ENCODE results near the gene TMIE.
A peak's percentile ranks its signal among the peaks of the same experiment; 100 is the strongest.

Gene TMIE

DNA sequence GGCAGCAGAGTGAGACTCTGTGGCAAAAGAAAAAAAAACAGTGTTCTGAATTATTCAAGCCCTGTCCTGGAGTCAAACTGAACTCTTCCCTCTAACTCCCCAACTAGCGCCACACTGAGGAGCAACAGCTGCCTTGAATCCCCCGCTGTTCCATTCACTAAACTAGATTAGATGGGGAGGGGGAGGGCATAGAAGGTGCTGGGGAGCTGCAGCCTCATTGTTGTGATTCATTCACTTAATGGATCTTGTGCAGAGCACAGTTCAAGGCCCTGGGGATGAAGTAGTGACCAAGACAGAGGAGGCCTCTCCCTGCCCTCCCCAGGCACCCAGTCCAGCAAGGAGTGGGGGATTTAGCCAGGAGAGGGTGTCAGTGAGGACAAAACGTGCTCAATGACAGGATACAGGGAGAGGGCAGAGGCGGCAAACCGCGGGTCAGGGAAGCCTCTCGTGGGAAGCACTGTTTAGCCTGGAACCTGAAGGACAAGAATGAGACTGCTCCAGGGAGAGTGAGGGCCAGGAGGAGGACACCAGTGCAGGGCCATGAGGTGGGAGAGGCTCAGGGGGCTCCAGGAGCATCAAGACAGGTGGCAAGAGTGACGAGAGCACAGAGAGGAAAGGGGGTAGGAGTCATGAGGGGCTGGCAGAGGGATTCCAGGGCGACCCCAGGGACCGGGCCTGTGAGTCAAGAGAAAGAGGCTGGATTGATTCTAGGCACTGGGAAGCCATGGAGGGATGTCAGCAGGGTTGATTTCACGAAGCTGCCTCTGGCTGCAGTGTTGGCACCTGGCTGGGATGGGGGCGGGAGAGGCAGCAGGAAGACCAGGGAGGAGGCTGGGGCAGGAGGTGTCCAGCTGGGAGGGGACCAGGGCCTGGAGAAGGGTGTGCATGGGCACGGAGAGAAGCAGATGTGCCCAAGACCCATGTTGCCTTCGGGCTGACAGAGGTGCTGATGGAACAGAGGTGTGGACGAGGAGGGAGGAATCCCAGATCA lies 39.1 kb upstream of the TMIE start:
- TF ChIP-seq, protein P1, sequence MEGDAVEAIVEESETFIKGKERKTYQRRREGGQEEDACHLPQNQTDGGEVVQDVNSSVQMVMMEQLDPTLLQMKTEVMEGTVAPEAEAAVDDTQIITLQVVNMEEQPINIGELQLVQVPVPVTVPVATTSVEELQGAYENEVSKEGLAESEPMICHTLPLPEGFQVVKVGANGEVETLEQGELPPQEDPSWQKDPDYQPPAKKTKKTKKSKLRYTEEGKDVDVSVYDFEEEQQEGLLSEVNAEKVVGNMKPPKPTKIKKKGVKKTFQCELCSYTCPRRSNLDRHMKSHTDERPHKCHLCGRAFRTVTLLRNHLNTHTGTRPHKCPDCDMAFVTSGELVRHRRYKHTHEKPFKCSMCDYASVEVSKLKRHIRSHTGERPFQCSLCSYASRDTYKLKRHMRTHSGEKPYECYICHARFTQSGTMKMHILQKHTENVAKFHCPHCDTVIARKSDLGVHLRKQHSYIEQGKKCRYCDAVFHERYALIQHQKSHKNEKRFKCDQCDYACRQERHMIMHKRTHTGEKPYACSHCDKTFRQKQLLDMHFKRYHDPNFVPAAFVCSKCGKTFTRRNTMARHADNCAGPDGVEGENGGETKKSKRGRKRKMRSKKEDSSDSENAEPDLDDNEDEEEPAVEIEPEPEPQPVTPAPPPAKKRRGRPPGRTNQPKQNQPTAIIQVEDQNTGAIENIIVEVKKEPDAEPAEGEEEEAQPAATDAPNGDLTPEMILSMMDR (IDR thresholded peaks at IDR 0.05; ENCODE audit: control insufficient read depth, insufficient read depth, low read depth, low read length, missing control alignments), result no peak
- DNase-seq (ENCODE audit: low read depth), result no peak
- H3K4me3 ChIP-seq (ENCODE audit: control insufficient read depth, low read depth, low read length), result no peak overlapping the region

DNA sequence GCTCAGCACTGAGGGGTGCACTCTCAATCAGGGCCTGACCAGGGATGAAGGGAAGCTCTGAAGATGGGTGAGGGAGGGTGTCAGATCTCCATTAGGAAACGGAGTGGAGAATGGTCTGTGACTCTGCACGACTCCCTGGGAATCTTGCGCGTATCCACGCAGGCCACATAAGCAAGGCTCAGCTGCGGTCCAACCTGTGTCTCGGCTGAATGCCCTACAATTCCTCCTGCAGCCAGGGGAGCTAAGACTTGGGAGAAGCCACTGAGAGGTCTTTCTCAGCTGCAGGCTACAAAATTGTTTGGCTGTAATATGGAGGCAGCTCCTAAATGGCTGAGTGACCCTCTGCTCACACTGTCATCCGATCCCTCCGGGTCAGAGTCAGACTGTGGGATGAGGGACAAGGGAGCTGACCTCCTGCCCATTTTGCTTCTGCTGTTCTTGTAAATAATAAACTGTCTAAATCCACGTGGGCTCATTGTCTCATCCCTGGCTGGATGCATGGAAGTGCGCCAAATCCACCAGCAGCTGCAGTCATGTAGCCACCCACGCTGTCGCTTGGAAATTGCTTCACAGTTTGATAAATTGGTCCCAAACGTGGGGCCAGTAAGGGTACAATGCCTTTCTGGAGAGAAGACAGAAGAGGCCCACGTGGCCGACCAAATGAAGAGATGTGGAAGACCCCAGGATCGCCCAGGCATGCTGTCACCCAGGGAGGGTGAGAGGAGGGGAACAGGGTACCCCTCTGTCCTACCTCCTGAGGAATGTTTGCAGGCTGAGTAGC lies 38.2 kb upstream of the TMIE start:
- TF ChIP-seq, protein P1 (IDR thresholded peaks at IDR 0.05; ENCODE audit: control insufficient read depth, insufficient read depth, low read depth, low read length, missing control alignments), result no peak
- no peak for DNase-seq (ENCODE audit: low read depth)

DNA sequence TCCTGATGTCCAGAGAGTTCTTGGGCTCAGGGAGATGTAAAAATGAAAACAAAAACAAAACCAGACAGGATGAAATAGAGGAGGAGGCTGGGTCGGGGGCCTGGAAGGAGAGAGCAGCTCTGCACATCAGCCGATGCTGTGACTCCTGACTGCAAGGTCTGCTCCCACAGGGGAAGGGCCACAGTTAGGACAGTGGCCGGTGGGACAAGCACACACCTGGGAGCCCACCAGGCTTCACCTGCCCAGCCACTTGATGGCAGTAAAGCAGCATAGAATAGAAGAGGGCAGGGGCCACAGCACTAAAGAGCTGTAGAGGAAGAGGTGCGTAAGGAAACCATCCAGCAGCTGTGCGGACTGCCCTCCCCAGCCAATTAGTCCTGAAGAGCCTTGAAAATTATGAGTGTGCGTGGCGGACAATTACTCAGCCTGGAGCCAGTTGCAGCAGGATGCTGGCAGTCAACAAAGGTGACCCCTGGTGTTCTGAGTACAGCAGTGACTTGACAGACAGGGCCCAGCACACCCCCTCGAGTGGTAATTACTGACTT lies 37.5 kb upstream of the TMIE start:
- no peak for DNase-seq (ENCODE audit: low read depth)
- no peak overlapping the region for H3K4me3 ChIP-seq (ENCODE audit: control insufficient read depth, low read depth, low read length)
- TF ChIP-seq, protein P1 (IDR thresholded peaks at IDR 0.05; ENCODE audit: control insufficient read depth, insufficient read depth, low read depth, low read length, missing control alignments), result peak; percentile 11

More for the DNA sequence above, 38.2 kb upstream of the TMIE start:
- H3K4me3 ChIP-seq (ENCODE audit: control insufficient read depth, low read depth, low read length), result no peak overlapping the region

DNA sequence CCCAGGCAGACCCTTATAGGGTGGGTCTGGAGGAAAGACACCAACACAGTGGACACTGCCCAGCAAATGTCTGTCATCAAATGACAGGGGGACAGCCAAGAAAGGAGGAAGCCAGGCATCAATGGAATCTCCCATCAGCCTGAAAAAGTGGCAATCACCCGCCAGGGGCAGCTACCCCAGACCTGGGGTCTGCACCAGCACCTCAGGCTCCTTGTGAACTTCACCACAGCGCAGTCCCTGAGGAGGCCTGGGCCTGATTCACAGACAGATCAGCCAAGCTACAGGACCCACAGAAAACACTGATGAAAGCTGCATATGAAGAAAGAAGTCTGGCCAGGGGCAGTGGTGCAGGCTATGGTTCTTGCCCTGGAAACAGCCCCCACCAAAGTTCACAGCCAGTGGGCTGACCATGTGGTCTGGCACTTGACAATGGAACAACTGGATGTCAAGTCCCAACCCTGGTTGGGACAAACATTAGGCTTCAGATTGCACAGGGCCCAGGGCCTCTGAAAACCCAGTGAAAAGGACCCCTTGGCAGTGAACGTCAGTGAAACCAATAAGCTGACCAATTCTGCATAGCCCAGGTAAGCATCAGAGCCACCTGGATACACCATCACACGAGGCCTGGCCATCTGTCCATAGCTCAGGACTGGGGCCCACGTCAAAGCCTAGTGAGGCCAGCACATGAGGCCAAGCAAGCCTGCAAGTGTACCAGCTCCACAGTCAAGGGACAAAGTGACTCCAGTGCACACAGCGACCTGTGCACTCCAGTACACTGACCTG lies 36.8 kb upstream of the TMIE start:
- H3K4me3 ChIP-seq (ENCODE audit: control insufficient read depth, low read depth, low read length), result no peak overlapping the region
- no peak for DNase-seq (ENCODE audit: low read depth)
- TF ChIP-seq, protein P1 (IDR thresholded peaks at IDR 0.05; ENCODE audit: control insufficient read depth, insufficient read depth, low read depth, low read length, missing control alignments), result no peak

DNA sequence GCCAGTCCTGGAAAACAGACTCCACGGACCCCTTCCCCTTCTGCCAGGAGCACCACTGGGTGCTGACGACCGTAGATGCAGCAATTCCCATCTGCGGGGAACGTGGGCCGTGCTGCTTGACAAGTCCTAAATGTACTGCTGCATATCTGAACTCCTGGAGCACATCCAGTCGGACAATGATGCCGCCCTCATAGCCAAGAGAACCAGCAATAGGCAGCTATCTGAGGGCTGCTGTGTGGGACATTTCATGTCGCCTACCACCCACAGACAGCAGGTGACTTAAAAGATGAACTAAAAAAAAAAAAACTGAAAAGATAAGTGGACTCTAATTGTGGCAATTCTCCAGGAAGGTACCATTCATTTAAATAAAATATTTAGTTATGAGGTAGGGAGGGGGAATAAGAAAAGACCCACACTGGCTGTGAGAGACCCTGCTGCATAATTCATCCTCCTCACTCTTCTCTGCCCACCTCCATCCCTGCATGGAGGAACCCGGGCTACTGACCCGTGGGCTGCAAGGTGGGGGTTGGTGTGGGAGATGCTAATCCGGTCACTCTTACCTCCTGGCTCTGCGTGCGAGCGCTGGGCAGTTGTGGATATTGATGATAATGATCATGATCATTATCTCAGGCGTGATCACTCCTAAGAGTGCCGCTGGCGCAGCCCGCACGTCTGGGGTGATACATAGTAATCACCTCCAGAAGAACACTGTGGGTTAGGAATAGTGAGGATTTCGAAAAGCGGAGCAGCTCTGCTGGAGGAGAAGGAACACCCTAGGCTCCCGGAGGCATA lies 36.0 kb upstream of the TMIE start:
- TF ChIP-seq, protein P1 (IDR thresholded peaks at IDR 0.05; ENCODE audit: control insufficient read depth, insufficient read depth, low read depth, low read length, missing control alignments), result no peak
- DNase-seq (ENCODE audit: low read depth), result no peak
- no peak overlapping the region for H3K4me3 ChIP-seq (ENCODE audit: control insufficient read depth, low read depth, low read length)
